ENCODE measurements around the gene HDGFL2.

Gene HDGFL2

DNA sequence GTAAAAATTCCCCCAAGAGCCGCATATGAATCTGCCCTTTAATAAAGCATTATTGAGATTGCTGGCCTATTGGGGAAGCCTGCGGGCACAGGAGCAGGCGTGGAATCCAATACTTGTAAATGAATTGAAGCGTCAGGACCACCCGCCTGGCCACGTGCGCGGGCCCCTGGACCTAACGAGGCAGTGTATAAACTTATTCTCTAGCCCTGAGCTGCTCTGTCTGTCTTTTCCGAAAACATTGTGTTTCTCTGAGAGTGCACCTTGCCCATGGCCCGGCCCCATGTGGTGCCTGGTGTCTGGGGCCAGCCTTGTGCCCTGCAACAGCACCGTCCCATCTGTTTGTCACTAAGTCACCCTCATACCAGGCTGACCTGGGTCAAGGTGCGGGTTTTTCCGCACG is 28.9 kb upstream of the HDGFL2 start:
- no peaks in the 10 kb centered on the region for H3K36me3 ChIP-seq (ENCODE audit: insufficient read depth)
- no peak overlapping the region for H3K4me2 ChIP-seq
- no peak overlapping the region for H3K27ac ChIP-seq
- H2AFZ ChIP-seq (ENCODE audit: low read depth), result no peak overlapping the region
- no peak overlapping the region for H3K4me3 ChIP-seq (IDR thresholded peaks at IDR 0.05; ENCODE audit: insufficient read depth, low read depth, low read length)
- no peaks in the 10 kb centered on the region for H3K79me2 ChIP-seq (ENCODE audit: insufficient read depth, low read depth)
- TF ChIP-seq CTCF (conservative IDR thresholded peaks at IDR 0.05; ENCODE audit: low read depth, low read length), result no peak
- 0 out of 2 replicates have a peak, but pooled peaks cover 5% of the 10 kb centered on the region for H4K20me1 ChIP-seq (ENCODE audit: insufficient read depth)
- no peaks in the 10 kb centered on the region for H3K4me1 ChIP-seq (ENCODE audit: low read depth, poor library complexity, severe bottlenecking)
- H3K27me3 ChIP-seq (ENCODE audit: insufficient read depth, low read depth), result no peaks in the 10 kb centered on the region
- no peak overlapping the region for H3K9ac ChIP-seq

- no peaks in the 10 kb centered on the region for H3K36me3 ChIP-seq (ENCODE audit: insufficient read depth)
- H3K79me2 ChIP-seq (ENCODE audit: insufficient read depth, low read depth), result no peaks in the 10 kb centered on the region
- H3K4me1 ChIP-seq (ENCODE audit: low read depth, poor library complexity, severe bottlenecking), result no peaks in the 10 kb centered on the region
- H3K4me3 ChIP-seq (IDR thresholded peaks at IDR 0.05; ENCODE audit: insufficient read depth, low read depth, low read length), result no peak overlapping the region
- no peak overlapping the region for H3K27ac ChIP-seq
- H3K27me3 ChIP-seq (ENCODE audit: insufficient read depth, low read depth), result no peaks in the 10 kb centered on the region
- no peak overlapping the region for H3K9ac ChIP-seq
- TF ChIP-seq CTCF (conservative IDR thresholded peaks at IDR 0.05; ENCODE audit: low read depth, low read length), result no peak
- no peak overlapping the region for H2AFZ ChIP-seq (ENCODE audit: low read depth)
- no peak overlapping the region for H3K4me2 ChIP-seq
- 0 out of 2 replicates have a peak, but pooled peaks cover 3% of the 10 kb centered on the region for H4K20me1 ChIP-seq (ENCODE audit: insufficient read depth)
Observed at GRCh38 chr19:4443966-4444764, 27.9 kb upstream of the HDGFL2 start.

- no peak for TF ChIP-seq CTCF (conservative IDR thresholded peaks at IDR 0.05; ENCODE audit: low read depth, low read length)
- Histone ChIP-seq H3K27me3 (ENCODE audit: insufficient read depth, low read depth) (no peaks in the 10 kb centered on the region), H3K4me1 (ENCODE audit: low read depth, poor library complexity, severe bottlenecking) (no peaks in the 10 kb centered on the region), H3K36me3 (ENCODE audit: insufficient read depth) (no peaks in the 10 kb centered on the region), H3K79me2 (ENCODE audit: insufficient read depth, low read depth) (no peaks in the 10 kb centered on the region), H3K27ac (no peak overlapping the region), H3K9ac (no peak overlapping the region), H3K4me3 (IDR thresholded peaks at IDR 0.05; ENCODE audit: insufficient read depth, low read depth, low read length) (no peak overlapping the region), H4K20me1 (ENCODE audit: insufficient read depth) (no peaks in the 10 kb centered on the region), H2AFZ (ENCODE audit: low read depth) (no peak overlapping the region), H3K4me2 (no peak overlapping the region)
Observed at GRCh38 chr19:4444765-4445741, 27.0 kb upstream of the HDGFL2 start.

GRCh38 chr19:4445963-4446703 is 26.0 kb upstream of the HDGFL2 start:
- Histone ChIP-seq H3K27ac (no peak overlapping the region), H3K27me3 (ENCODE audit: insufficient read depth, low read depth) (no peaks in the 10 kb centered on the region), H2AFZ (ENCODE audit: low read depth) (no peak overlapping the region), H3K79me2 (ENCODE audit: insufficient read depth, low read depth) (no peaks in the 10 kb centered on the region), H3K4me3 (IDR thresholded peaks at IDR 0.05; ENCODE audit: insufficient read depth, low read depth, low read length) (no peak overlapping the region), H3K36me3 (ENCODE audit: insufficient read depth) (no peaks in the 10 kb centered on the region), H3K4me2 (no peak overlapping the region), H4K20me1 (ENCODE audit: insufficient read depth) (no peaks in the 10 kb centered on the region), H3K9ac (no peak overlapping the region), H3K4me1 (ENCODE audit: low read depth, poor library complexity, severe bottlenecking) (no peaks in the 10 kb centered on the region)
- TF ChIP-seq CTCF (conservative IDR thresholded peaks at IDR 0.05; ENCODE audit: low read depth, low read length), result no peak
